ENCODE results near the gene CAPN7.

Gene CAPN7

DNA sequence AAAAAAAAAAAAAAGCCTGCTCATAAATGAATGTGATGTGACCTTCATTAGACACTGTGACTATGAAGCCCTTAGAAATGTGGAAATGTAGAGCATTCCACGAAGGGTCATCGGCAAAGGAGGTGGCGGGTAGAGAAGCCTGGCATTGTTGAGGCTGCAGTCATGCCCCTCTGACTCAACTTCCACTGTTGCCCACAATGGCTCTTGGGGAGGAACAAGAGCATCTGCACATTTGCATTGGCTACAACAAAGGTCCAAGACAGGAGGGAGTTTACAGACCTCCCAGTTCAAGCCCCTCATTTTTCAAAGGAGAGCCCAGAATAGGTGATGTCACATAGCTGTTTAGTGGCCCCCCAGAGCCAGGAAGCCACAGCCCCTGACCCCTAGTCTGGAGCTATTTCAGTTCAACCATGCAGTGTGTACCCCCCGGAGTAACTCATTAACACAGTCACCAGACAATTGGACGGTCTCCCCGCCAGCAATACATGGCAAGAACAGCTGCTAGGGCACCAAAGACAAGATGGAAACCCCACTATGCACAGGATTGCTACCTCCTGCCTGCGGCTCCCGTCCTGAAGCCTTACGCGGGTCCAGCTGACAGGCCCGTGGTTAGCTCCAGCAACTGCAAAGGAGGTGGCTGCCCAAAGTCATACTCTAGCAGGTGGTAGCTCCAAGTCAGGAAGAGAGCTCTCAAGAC lies 70.1 kb downstream of the CAPN7 start:
- Histone ChIP-seq H3K4me3 (ENCODE audit: low read length) (no peak overlapping the region), H3F3A (ENCODE audit: insufficient read depth, low read length) (no peaks in the 10 kb centered on the region), H3K4me2 (ENCODE audit: low read depth, low read length) (no peak overlapping the region), H3K27ac (ENCODE audit: low read length) (no peak overlapping the region), H3K9me3 (replicated peaks; ENCODE audit: insufficient read depth, low read length) (no peaks in the 10 kb centered on the region), H3K27me3 (replicated peaks; ENCODE audit: insufficient read depth, low read length) (no peaks in the 10 kb centered on the region), H3K36me3 (replicated peaks; ENCODE audit: insufficient read depth, low read length) (no peaks in the 10 kb centered on the region), H3K79me2 (ENCODE audit: low read length) (no peaks in the 10 kb centered on the region), H3K4me1 (ENCODE audit: low read length) (no peaks in the 10 kb centered on the region), H3K9me2 (replicated peaks; ENCODE audit: insufficient read depth, low read length) (no peaks in the 10 kb centered on the region), H2AFZ (ENCODE audit: low read length) (no peak overlapping the region), H4K20me1 (ENCODE audit: insufficient read depth, low read length) (no peaks in the 10 kb centered on the region), H3K9ac (ENCODE audit: low read length) (no peak overlapping the region)
- DNase-seq: no peak
- TF ChIP-seq, protein P1, sequence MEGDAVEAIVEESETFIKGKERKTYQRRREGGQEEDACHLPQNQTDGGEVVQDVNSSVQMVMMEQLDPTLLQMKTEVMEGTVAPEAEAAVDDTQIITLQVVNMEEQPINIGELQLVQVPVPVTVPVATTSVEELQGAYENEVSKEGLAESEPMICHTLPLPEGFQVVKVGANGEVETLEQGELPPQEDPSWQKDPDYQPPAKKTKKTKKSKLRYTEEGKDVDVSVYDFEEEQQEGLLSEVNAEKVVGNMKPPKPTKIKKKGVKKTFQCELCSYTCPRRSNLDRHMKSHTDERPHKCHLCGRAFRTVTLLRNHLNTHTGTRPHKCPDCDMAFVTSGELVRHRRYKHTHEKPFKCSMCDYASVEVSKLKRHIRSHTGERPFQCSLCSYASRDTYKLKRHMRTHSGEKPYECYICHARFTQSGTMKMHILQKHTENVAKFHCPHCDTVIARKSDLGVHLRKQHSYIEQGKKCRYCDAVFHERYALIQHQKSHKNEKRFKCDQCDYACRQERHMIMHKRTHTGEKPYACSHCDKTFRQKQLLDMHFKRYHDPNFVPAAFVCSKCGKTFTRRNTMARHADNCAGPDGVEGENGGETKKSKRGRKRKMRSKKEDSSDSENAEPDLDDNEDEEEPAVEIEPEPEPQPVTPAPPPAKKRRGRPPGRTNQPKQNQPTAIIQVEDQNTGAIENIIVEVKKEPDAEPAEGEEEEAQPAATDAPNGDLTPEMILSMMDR (IDR thresholded peaks at IDR 0.05; ENCODE audit: low read length): no peak

DNA sequence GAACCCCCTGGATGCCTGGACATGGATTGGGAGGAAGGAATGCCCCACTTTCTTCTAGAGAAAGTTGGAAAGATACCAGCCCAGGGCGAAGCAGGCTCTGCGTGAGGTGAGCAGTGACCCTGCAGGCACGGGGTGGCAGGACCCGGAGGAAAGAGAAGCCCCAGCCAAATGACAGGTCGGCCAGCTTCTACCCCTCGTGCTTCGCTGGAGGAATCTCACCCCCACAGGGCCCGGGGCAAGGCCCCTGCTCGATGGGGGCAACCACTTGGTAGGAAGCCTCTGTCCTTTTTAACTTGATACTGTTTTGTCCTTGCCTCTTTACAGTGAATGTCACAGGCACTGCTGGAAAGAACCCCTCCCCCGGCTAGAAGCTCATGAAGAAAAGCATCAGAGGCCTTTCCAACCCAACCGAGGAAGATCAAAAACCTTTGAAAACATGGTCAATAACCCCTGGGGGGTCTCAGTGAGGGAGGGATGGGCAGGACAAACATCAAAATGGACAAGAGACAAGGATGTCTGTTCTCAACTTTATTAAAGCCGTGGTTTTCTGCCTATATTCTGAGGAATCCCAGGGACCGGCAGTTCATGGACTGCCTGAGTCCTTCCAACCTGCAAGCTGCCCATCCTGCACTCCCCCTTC lies 71.9 kb downstream of the CAPN7 start:
- no peak overlapping the region for H3K4me2 ChIP-seq (ENCODE audit: low read depth, low read length)
- H3K4me3 ChIP-seq (ENCODE audit: low read length): no peak overlapping the region
- no peaks in the 10 kb centered on the region for H3K36me3 ChIP-seq (replicated peaks; ENCODE audit: insufficient read depth, low read length)
- H3K9ac ChIP-seq (ENCODE audit: low read length): no peak overlapping the region
- no peaks in the 10 kb centered on the region for H3K9me3 ChIP-seq (replicated peaks; ENCODE audit: insufficient read depth, low read length)
- H3K9me2 ChIP-seq (replicated peaks; ENCODE audit: insufficient read depth, low read length): no peaks in the 10 kb centered on the region
- no peaks in the 10 kb centered on the region for H4K20me1 ChIP-seq (ENCODE audit: insufficient read depth, low read length)
- no peaks in the 10 kb centered on the region for H3K79me2 ChIP-seq (ENCODE audit: low read length)
- H3K27ac ChIP-seq (ENCODE audit: low read length): no peak overlapping the region
- DNase-seq: no peak
- H3F3A ChIP-seq (ENCODE audit: insufficient read depth, low read length): no peaks in the 10 kb centered on the region
- no peak overlapping the region for H2AFZ ChIP-seq (ENCODE audit: low read length)
- no peak for TF ChIP-seq EZH2phosphoT487 (IDR thresholded peaks at IDR 0.05; ENCODE audit: low read length)
- no peak for TF ChIP-seq EZH2 (optimal IDR thresholded peaks at IDR 0.05; ENCODE audit: low read depth, low read length)
- TF ChIP-seq, protein P1 (IDR thresholded peaks at IDR 0.05; ENCODE audit: low read length): no peak
- H3K27me3 ChIP-seq (replicated peaks; ENCODE audit: insufficient read depth, low read length): no peaks in the 10 kb centered on the region
- H3K4me1 ChIP-seq (ENCODE audit: low read length): no peaks in the 10 kb centered on the region

DNA sequence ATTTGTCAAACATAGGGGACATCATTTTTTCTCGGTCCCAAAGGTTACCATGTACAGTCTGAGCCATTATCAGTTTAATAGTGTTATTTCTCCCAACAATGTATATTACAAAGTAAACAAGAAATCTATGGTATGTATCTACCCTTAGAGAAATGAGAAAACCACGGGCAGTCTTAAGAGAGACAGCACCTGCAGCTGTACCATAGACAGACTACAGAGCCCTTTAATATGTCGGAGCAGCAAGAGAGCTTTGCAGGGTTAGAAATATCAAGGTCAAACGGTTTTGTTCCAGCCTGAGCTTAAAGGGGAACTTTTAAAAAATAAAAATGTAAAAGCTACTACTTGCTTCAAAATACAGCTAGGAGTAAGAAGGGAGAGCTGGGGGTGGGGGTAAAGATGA lies 73.2 kb downstream of the CAPN7 start:
- H3K27ac ChIP-seq (ENCODE audit: low read length): no peak overlapping the region
- H3K4me2 ChIP-seq (ENCODE audit: low read depth, low read length): no peak overlapping the region

More for the DNA sequence above, 73.2 kb downstream of the CAPN7 start:
- H3K9me3 ChIP-seq (replicated peaks; ENCODE audit: insufficient read depth, low read length): no peaks in the 10 kb centered on the region
- no peaks in the 10 kb centered on the region for H4K20me1 ChIP-seq (ENCODE audit: insufficient read depth, low read length)
- H3K27me3 ChIP-seq (replicated peaks; ENCODE audit: insufficient read depth, low read length): no peaks in the 10 kb centered on the region
- no peaks in the 10 kb centered on the region for H3F3A ChIP-seq (ENCODE audit: insufficient read depth, low read length)
- H3K9me2 ChIP-seq (replicated peaks; ENCODE audit: insufficient read depth, low read length): no peaks in the 10 kb centered on the region
- no peak overlapping the region for H3K9ac ChIP-seq (ENCODE audit: low read length)
- H3K36me3 ChIP-seq (replicated peaks; ENCODE audit: insufficient read depth, low read length): no peaks in the 10 kb centered on the region
- no peaks in the 10 kb centered on the region for H3K79me2 ChIP-seq (ENCODE audit: low read length)
- no peak overlapping the region for H2AFZ ChIP-seq (ENCODE audit: low read length)
- DNase-seq: no peak
- TF ChIP-seq, protein P1 (IDR thresholded peaks at IDR 0.05; ENCODE audit: low read length): no peak
- no peak for TF ChIP-seq EZH2phosphoT487 (IDR thresholded peaks at IDR 0.05; ENCODE audit: low read length)
- no peak for TF ChIP-seq EZH2 (optimal IDR thresholded peaks at IDR 0.05; ENCODE audit: low read depth, low read length)
- peaks cover 11% of the 10 kb centered on the region for H3K4me1 ChIP-seq (ENCODE audit: low read length)
- H3K4me3 ChIP-seq (ENCODE audit: low read length): no peak overlapping the region
